Spleen (tissue), 11 donors: ENCODE measurements around the gene TACC2. TPM values are rescaled to one million over a fixed set of nuclear protein-coding genes. Genes with fewer than 3 reads are reported as not detected.
A peak's percentile ranks its signal among the peaks of the same experiment; 100 is the strongest.

Source experiments
- DNase-seq: peaks from one replicate; pipeline ENCODE4 v3.0.0-alpha.2; 2020
- H3K27ac ChIP-seq, 8 donors: fragments of 200-600 bp; sonication (generic) in 7 of 8; 1 replicate in 4 of 8; 2 replicates in 4 of 8; pipeline versions ENCODE4 v1.5.0 to v1.8.0; 2016 to 2021; ENCODE audit warnings: inconsistent platforms in 4 of 8, mild to moderate bottlenecking in 4 of 8, moderate library complexity in 1 of 8
- H3K27me3 ChIP-seq, 7 donors: fragments of 200-600 bp; sonication (generic) in 6 of 7; replicated peaks in 1 of 7; 1 replicate in 4 of 7; 2 replicates in 3 of 7; pipeline versions ENCODE4 v1.5.0 to v1.8.0; 2016 to 2021; ENCODE audit warnings: inconsistent platforms in 3 of 7, mild to moderate bottlenecking in 1 of 7
- H3K36me3 ChIP-seq, 6 donors: fragments of 200-600 bp; sonication (generic) in 5 of 6; 1 replicate in 4 of 6; 2 replicates in 2 of 6; pipeline versions ENCODE4 v1.5.0 to v1.8.0; 2016 to 2021; ENCODE audit warnings: inconsistent platforms in 2 of 6
- H3K4me1 ChIP-seq, 6 donors: fragments of 200-600 bp; sonication (generic) in 5 of 6; 1 replicate in 3 of 6; 2 replicates in 3 of 6; pipeline versions ENCODE4 v1.5.0 to v1.8.0; 2016 to 2021; ENCODE audit warnings: inconsistent platforms in 3 of 6
- H3K4me3 ChIP-seq, 8 donors: fragments of 200-600 bp; sonication (generic) in 7 of 8; 1 replicate in 4 of 8; 2 replicates in 4 of 8; pipeline versions ENCODE4 v1.5.0 to v1.8.0; 2016 to 2021; ENCODE audit warnings: inconsistent platforms in 4 of 8, mild to moderate bottlenecking in 4 of 8, moderate library complexity in 2 of 8
- H3K9me3 ChIP-seq, 8 donors: fragments of 200-600 bp; sonication (generic) in 7 of 8; 1 replicate in 4 of 8; 2 replicates in 4 of 8; pipeline versions ENCODE4 v1.5.0 to v1.8.0; 2016 to 2021; ENCODE audit warnings: inconsistent platforms in 4 of 8
- CTCF ChIP-seq, 11 experiments: fragments of 200-600 bp in 7 of 11; fragments of 450-650 bp in 4 of 11; sonication (generic) in 4 of 11; IDR thresholded peaks in 8 of 11; conservative IDR thresholded peaks in 3 of 11; 1 replicate in 7 of 11; 2 replicates in 4 of 11; pipeline versions ENCODE4 v1.4.0 to v1.8.0; 2016 to 2021; ENCODE audit warnings: antibody characterized with exemption in 11 of 11, inconsistent platforms in 4 of 11, mild to moderate bottlenecking in 1 of 11
- POLR2A ChIP-seq, 3 donors: fragments of 450-650 bp; IDR thresholded peaks; one replicate each; pipeline ENCODE4 v1.5.1; 2017; ENCODE audit warnings: antibody characterized with exemption in 3 of 3, mild to moderate bottlenecking in 1 of 3
- POLR2AphosphoS5 ChIP-seq, 3 donors: sonication (generic); formaldehyde crosslinking; IDR thresholded peaks; one replicate each; pipeline ENCODE4 v1.5.1; 2017; ENCODE audit warnings: antibody characterized with exemption in 3 of 3
- WGBS, 5 donors: extraction: QIAGEN DNeasy Blood & Tissue Kit in 3 of 5; methylation state at CpG; one replicate each; pipeline versions ENCODE4 v1.1.5 to v1.1.7; 2013 to 2018; 5-methylcytosine and 5-hydroxymethylcytosine counted together
- intact Hi-C: fragments of 100-400 bp; cut with DNase I; formaldehyde crosslinking; loops from one replicate; pipeline ENCODE4 v1.15.0; 2023; ENCODE audit warnings: low total_unique reads
- polyA plus RNA-seq, 3 donors: library from polyadenylated mRNA; stranded (reverse); fragments of 200-250 nt; gene quantifications; one replicate each; pipeline ENCODE4 v1.2.1, GENCODE V29; 2013
- total RNA-seq, 7 donors: library from RNA; depleted of rRNA in 3 of 7; stranded (reverse); fragments of >200 nt in 3 of 7; fragmentation: NEBNext Ultra II Directional in 4 of 7; extraction: Animal tissue kit (Norgen Biotek cat#: 25700) in 4 of 7; gene quantifications; one replicate each; pipeline versions ENCODE4 v1.1.0 to v1.2.1, GENCODE V29; 2016 to 2021
- donor health status: healthy with polysubstance abuse.
- donor health status: DM: no; HTN: no; CAD: no; lungs with moderate emphysema.
- donor health status: DM: no; HTN: no; CAD: no.
- donor health status: Bipolar disorder and iron deficiency.
- donor health status: healthy.
- donor health status: DM: no; HTN: no; CAD: no.
- donor health status: DM: yes; HTN: yes; CAD: no.

The TACC2 gene
- total and polyA plus RNA-seq, 10 donors, result 2.4 to 13.9 (median 4.5) TPM

- intact Hi-C loops, result no loop called here
- no peaks in the 10 kb centered on the region for H3K9me3 ChIP-seq
Observed at GRCh38 chr10:122113945-122114747, 125.2 kb downstream of the TACC2 start.

GRCh38 chr10:122115874-122116273 is 126.9 kb downstream of the TACC2 start:
- TF ChIP-seq POLR2AphosphoS5 (IDR thresholded peaks at IDR 0.05) (no peak), CTCF (IDR thresholded peaks at IDR 0.05 in 8 of 11, conservative IDR thresholded peaks at IDR 0.05 in 3 of 11) (no peak), POLR2A (IDR thresholded peaks at IDR 0.05) (no peak)
- Histone ChIP-seq H3K27ac (no peak overlapping the region), H3K27me3 (peaks cover 0 to 47% (median 23%) of the 10 kb centered on the region in 7 donors), H3K4me1 (peaks cover 0 to 31% (median 12%) of the 10 kb centered on the region in 6 donors), H3K36me3 (no peaks in the 10 kb centered on the region), H3K9me3 (no peaks in the 10 kb centered on the region), H3K4me3 (no peak overlapping the region)
- WGBS, 5 donors, result 68 to 83% (median 74%) methylated on average over 4 of the region's 4 CpGs
- no peak for DNase-seq
- intact Hi-C loops, result no loop called here

More at GRCh38 chr10:122113945-122114747, 125.2 kb downstream of the TACC2 start:
- no peak for TF ChIP-seq CTCF (IDR thresholded peaks at IDR 0.05 in 8 of 11, conservative IDR thresholded peaks at IDR 0.05 in 3 of 11)
- 44 to 48% (median 46%) methylated on average over 17 to 18 of the region's 18 CpGs for WGBS, 5 donors
- no peak for DNase-seq
- H3K27ac ChIP-seq, result peak overlapping the region; percentile 58 to 93 (median 86)
- peak overlapping the region in 7 of 8 donors; percentile 33 to 69 (median 48) for H3K4me3 ChIP-seq
- peaks cover 0 to 31% (median 12%) of the 10 kb centered on the region in 6 donors for H3K4me1 ChIP-seq
- H3K27me3 ChIP-seq, result peaks cover 0 to 55% (median 23%) of the 10 kb centered on the region in 7 donors
- H3K36me3 ChIP-seq, result no peaks in the 10 kb centered on the region

GRCh38 chr10:122116331-122116730 is 127.4 kb downstream of the TACC2 start:
- 39 to 67% (median 57%) methylated on average over 5 of the region's 5 CpGs for WGBS, 5 donors
- H3K27ac ChIP-seq, result no peak overlapping the region
- intact Hi-C loops, result no loop called here

More at GRCh38 chr10:122116331-122116730, 127.4 kb downstream of the TACC2 start:
- no peak overlapping the region for H3K4me3 ChIP-seq
- no peak for DNase-seq
- TF ChIP-seq POLR2A (IDR thresholded peaks at IDR 0.05) (no peak), CTCF (IDR thresholded peaks at IDR 0.05 in 8 of 11, conservative IDR thresholded peaks at IDR 0.05 in 3 of 11) (no peak), POLR2AphosphoS5 (IDR thresholded peaks at IDR 0.05) (no peak)
- no peaks in the 10 kb centered on the region for H3K36me3 ChIP-seq
- peaks cover 0 to 31% (median 12%) of the 10 kb centered on the region in 6 donors for H3K4me1 ChIP-seq
- H3K27me3 ChIP-seq, result peaks cover 0 to 43% (median 23%) of the 10 kb centered on the region in 7 donors
- H3K9me3 ChIP-seq, result no peaks in the 10 kb centered on the region
